ENCODE measurements around the gene GRID2.

GRCh38 chr4:92506933-92507332 is 203.2 kb downstream of the GRID2 start:
- TF ChIP-seq CTCF (IDR thresholded peaks at IDR 0.05) (no peak), EP300 (IDR thresholded peaks at IDR 0.05; ENCODE audit: borderline replicate concordance in 1 of 2, low read depth in 1 of 2, low read length in 1 of 2) (no peak), TAF1 (IDR thresholded peaks at IDR 0.05; ENCODE audit: borderline replicate concordance, low read depth, low read length) (no peak), POLR2AphosphoS5 (IDR thresholded peaks at IDR 0.05; ENCODE audit: low read depth, low read length) (no peak), ELF1 (IDR thresholded peaks at IDR 0.05) (no peak), JUND (IDR thresholded peaks at IDR 0.05) (no peak)

Data from SK-N-SH (cell line).